ENCODE measurements around the gene MYO15A.
A peak's percentile ranks its signal among the peaks of the same experiment; 100 is the strongest.
"Not testable (repeated sequence)": the region's sequence is repeated elsewhere in the genome, so short reads cannot be mapped to it uniquely, and the experiment has no call there.

The MYO15A gene

GRCh38 chr17:18187226-18187625 is 78.7 kb downstream of the MYO15A start:
- DNase-seq, result no peak

DNA sequence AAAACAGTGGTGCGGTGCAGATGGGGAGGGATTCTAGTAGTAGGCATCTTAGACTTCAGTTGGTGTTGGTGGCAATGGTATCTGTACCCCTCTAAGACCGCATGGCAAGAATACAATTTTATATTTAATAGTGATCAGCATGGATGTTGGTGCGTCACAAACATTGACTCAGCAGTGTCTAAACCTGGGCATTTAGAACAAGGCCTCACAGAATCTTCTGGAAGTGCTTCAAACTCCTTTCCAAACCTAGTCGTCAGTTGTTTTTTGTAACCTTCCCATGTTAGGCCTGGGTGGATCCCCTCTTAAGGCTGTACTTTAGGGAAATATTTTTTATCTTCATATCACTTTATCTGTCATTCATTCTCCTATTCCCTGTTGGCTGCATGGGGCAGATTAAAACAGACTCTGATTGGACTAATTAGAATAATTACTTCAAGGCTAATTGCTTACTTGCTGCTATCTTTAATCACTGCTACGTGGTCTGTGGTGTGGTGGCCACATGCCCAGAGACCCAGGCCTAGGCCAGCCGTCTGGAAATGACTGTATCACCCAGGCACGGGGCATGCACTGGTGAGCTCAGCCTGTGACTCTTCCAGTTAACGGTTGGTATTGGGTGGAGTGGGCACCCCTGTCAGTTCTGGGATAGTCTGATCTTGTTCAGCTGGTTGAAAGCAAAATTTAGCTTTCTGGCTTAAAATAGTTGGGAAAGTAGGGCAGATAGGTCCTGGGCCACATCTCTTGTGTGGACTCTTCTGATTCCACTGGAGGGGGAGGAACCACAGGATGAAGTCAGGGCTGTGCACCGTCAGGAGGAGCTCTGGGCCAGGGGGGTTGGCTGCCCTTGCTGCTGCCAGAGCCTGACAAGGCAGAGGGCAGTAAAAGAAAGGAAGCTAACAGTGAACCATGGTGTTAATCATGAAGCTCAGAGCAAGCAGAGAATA is 79.5 kb downstream of the MYO15A start:
- DNase-seq, result peak; percentile 11

DNA sequence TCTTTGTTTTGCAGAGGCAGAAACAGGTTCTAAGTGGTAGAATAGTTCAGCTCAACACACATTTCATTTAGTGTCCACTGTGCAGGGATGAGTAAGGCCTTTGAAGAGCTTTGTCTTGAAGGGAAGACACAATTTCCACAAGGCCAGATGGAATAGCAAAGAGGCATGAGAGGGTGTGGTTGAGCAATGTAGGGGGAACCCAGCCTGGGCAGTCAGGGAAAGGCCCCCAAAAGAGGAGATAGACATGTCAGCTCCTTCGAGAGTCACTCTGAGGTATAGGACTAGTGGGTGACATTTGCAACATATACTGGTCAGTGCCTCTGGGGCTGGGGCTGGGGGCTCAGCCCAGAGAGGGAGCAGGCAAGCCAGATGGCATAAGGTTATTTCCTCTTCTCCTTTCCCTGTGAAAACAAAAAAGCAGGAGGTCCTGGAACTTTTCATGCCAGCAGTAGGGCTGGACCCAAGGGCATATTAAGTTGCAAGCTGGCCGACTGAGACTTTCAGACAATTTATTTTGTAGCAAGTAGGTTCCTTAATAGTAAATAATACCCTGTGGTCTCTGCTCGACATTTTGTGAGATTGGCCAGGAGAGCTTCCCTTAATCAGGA is 82.2 kb downstream of the MYO15A start:
- DNase-seq, result no peak

- no peak for DNase-seq
These were observed 82.7 kb downstream of the MYO15A start for GRCh38 chr17:18191236-18191667.

DNA sequence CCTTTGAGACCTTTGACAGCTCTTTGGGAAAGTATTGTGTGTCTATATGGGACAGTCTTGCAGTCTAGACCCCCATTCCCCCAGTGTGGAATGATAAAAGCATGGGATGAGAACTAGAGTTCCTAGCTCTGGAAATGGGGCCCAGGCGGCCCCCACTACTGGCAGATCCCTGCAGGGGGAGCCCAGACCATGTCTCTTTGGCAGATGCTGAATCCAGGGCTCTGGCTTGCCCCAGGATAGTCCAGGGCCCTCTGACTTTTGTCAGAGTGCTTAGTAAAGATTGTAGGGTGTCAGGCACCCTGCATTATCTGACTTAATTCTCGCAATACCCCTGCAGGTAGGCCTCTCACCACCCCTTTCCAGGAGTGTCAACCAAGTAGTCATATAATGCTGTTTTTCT is 83.4 kb downstream of the MYO15A start:
- no peak for DNase-seq

- no peak for DNase-seq
These were observed 85.8 kb downstream of the MYO15A start for GRCh38 chr17:18194394-18194793.

DNA sequence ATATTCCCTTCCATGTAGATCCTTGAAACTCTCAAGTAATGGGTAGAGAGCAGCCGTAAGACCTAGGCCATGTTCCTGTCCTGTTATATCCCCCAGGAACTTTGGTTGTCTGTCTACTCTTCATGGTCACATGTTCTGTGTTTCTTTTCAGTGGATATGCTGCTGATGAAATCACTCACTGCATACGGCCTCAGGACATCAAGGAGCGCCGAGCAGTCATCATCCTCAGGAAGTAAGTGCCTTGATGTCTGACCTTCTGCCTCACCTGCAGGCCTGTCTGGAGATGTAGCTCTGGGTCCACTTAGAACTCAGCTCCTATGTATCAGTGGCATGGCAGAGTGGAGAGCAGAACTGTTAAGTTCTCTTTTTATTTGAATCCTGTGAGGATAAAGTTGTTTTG is 86.2 kb downstream of the MYO15A start:
- no peak for DNase-seq

DNA sequence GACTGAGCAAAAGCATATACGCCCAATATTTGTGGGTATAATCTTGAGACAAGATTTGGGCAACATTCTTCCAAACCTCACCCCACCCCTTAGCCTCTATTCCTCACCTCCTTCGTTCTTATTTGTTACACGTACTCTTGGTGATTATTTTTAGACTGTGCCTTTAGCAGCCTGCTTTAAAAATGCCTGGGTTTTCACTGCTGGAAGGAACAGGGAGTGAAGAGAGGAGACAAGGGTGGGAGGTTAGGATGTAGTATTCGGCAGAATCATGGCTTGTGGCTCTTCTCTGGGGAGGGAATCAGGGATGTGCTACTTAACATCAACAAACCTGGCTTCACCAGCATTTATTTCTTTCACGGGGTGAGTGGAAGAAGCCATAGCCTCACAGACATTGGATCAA is 86.7 kb downstream of the MYO15A start:
- DNase-seq, result no peak

DNA sequence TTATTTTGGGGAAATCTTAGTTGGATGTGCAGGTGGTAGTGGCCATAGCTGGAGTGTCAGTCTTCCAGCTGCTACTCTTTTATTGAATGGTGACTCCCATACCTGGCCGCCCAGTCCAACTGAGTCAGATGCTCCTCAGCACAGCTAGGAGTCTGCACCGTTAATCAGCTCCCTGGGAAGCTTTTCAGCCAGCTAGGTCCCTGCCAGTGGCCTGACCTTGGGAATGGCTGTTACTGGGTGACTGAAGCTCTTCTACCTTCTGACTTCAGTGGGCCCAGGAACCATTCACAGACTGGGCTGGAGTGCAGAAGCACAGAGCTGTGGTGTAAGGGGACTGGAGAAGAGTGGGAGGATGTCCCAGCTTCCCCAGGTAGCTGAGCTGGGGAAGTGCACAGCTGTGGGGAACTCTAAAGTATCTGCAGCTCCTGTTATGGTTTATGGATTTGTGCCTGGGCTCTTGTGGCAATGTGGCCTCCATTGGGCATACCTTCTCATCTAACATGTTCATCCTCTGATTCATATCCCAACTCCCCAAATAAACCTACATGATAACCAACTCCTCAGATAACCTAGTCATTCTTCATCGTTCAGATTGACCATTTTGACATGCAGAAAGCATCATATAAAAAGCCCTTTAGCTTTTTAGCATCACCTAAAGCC is 89.1 kb downstream of the MYO15A start:
- DNase-seq, result no peak

DNA sequence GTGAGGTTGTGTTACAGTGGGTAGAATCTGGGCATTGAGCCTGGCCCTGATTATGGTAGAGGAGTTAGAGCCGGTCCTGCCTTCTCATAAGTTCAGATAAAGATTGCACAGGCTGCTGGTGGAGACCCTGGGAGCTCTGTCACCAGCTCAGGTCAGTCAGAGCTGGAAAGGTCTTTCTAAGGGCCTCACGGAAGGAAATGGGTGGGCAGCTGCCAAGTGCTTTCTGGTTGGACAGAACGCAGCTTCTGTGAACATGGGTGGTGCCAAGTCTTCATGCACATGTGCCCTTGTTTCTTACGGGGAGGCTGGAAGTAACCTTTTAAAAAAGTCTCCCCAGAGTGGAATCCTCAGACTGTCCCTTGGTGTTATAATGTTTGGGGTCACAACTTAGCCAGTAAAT is 90.0 kb downstream of the MYO15A start:
- DNase-seq, result no peak

DNA sequence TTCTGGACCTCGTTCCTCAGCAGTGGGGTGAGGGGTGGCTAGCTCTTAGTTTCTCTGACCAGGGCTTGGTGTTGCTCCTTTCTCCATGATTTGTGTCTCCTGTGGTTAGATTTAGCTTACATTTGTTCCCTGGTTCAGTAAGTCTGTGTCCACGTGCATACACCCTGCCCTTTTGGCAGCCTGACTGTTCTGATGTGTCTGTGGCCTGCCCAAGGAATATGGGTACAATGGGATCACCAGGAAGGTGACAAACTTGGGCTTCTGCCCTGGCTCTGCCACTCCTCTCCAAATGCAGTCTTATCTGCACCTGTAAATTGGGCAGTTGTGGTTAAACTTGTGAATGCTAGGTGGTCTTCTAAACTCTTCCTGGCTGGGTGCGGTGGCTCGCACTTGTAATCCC is 92.6 kb downstream of the MYO15A start:
- no peak for DNase-seq

DNA sequence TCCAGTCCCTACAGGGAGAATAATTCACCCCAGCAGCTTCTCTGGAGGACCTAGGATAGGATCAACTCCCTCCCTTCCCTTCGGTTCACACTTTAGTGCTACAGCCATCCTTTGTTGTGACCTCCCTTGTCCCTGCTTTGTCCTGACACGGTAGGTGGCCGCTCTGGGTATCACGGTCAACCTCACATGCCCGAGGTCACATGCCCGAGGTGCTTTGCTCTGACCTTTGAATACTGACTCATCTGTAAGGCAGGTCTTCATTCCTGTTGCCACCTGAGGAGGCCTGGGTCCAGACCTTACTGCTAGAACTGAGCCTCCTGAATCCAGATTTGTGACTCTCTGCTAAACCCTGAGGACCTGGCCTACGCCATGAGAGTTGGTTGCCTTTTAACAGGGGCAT is 94.8 kb downstream of the MYO15A start:
- no peak for DNase-seq

DNA sequence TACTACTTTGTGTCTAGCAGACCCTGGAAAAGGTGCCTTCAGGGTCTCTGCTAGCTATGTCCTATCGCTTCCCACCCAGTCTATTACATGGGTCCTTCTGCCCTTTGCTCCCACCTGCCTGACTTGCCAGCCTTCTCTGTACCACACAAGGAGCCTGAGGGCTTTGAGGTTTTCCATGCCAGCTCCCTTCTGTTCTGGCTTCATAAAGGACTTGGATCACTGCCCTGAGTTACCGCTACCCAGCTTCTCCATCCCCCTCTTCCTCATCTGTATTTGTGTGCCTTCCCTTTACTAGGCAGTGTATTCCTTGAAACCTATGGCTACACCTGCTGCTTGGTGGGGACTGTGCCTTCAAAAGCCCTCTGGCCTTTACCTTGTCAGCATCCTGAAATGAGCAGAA is 97.3 kb downstream of the MYO15A start:
- no peak for DNase-seq

DNA sequence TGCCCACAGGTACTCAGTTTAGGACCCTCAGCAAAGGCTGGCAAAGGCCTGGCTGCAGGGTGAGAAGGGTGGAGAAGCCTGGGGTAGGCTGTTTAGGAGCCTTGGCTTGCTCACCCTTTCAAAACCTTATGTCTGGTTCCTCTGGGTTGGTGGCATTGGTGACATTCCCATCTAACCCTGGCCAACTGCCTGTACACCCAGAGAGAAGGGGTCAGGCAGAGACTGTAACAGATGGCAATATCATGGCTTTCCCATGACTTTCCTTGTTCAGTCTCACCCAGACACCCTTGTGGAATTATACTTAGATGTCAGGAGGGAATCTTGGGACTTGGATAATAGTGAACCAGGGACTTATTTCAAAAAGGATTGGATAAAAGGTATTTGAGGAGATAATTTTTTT is 98.4 kb downstream of the MYO15A start:
- DNase-seq, result no peak

DNA sequence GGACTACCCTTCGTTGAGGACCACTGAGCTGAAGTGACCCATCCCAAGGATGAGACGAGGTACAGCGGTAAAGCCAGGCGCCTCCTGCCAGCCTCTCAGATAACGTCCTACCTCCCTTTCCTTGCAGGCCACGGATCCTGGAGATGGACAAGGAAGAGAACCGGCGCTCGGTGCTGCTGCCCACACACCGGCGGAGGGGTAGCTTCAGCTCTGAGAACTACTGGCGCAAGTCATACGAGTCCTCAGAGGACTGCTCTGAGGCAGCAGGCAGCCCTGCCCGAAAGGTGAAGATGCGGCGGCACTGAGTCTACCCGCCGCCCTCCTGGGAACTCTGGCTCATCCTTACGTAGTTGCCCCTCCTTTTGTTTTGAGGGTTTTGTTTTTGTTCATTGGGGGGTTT is 99.5 kb downstream of the MYO15A start:
- DNase-seq, result no peak

DNA sequence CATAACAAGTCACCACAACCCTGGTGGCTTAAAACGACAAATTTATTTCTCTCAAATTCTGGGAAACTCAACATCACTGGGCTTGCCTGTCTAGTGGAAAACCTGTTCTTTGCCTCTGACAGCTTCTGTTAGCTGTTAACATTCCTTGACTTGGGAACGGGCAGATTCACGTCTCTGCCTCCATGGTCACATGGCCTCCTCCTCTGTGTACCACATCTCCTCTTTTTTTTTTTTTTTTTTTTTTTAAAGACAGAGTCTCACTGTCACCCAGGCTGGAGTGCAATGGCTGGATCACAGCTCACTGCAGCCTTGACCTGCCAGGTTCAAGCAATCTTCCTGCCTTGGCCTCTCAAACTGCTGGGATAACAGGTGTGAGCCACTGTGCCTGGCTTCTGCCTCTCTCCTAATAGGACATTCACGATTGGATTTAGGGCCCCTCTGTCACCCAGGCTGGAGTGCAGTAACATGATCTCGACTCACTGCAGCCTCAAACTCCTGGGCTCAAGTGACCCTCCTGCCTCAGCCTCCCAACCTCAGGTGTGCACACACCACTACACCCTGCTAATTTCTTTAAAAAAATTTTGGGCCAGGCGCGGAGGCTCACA is 105.2 kb downstream of the MYO15A start:
- DNase-seq, result no peak

- DNase-seq, result not testable (repeated sequence)
These were observed 108.3 kb downstream of the MYO15A start for GRCh38 chr17:18216906-18217305.

DNA sequence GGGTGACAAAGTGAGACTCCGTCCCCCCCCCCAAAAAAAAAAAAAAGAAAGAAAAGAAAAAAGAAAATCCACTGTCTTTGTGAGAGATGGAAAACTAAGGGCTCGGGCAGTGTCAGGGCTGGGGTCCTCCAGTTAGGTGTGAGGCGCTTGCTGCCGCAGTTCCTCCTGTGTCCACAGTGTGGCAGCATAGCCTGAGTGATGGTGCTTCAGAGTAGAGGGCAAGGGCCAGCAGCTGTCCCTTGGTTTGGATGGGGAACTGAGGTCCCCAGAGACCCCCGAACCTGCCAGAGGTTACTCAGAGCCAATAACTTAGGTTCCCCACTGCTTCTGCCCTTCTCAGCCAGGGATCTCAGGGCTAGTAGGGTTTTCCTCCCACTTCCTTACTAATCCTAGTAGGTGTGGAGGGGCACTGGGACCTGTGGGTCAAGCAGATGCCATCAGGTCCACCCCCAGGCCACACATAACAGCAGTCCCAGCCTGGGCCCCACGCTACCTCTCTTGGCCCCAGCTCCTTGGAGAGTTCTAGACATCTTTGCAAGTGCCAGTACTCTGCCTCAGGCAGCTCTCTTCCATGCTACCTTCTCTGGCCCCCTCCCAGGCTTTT is 109.0 kb downstream of the MYO15A start:
- DNase-seq, result peak; percentile 78

GRCh38 chr17:18218756-18219415 is 110.3 kb downstream of the MYO15A start:
- DNase-seq, result no peak

DNA sequence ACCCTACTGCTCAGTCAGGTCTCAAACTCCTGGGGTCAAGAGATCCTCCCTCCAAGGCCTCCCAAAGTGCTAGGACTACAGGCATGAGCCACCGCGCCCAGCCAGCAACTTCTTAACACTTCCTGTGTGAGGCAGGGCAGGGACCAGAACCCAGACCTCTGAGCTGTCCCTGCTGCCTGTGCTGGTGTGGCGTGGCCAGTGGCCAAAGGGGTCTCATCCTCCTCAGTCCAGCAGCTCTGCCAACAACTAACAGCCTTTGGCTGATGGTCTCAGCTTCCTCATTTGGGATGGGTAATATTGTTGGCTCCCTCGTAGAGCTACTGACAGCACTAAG is 115.5 kb downstream of the MYO15A start:
- no peak for DNase-seq

DNA sequence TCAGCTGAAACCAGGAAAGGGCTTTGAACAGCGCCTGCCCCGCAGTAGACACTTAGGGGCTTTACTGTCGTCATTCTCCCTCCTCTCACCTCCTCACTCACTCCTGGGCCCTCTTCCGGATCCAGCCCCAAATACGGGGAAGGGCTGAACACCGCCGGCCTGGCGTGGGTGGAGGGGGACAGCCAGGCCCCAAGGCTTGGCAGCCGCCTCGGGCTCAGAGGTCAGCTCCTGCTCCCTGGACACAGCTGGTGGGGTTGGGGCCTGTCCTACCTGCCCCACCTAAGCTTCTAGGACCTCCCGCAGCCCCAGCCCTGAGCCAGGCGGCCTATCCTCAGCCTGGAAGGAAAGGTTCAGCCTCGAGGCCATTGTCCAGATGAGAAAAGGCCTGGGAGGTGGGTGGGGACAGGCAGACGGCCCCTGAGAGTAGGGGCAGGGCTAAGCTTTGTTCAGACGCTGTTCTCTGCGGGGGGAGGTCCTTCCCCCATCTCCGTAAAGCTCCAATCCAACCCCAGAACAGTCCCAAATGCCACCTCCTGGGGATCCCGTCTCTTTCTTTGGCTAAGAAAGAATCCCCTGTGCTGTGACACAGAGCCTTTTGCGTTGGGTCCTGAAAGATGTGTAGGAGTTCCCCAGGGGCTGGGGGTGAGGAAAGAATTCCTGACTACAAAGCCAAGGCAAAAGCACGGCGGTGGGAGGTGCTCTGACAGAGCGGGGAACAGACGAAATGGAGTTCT is 116.0 kb downstream of the MYO15A start:
- no peak for DNase-seq

GRCh38 chr17:18225121-18225641 is 116.6 kb downstream of the MYO15A start, which contains the start of gene LLGL1:
Gene LLGL1, plus strand, starts transcription at chr17:18225635. Its CDS starts 48 bp downstream, at chr17:18225683.
- DNase-seq, result peak; percentile 95
